Neuronal stem cell (in vitro differentiated cells): ENCODE data around the gene USO1.

Experiments
- DNase-seq: peaks from one replicate; pipeline ENCODE4 v3.0.0-alpha.2; 2013; ENCODE audit warnings: low spot score
- H2AFZ ChIP-seq: one replicate; pipeline ENCODE4 v1.6.1; 2013; ENCODE audit warnings: mild to moderate bottlenecking, low read length, inconsistent platforms
- H2AK5ac ChIP-seq: 2 replicates; pipeline ENCODE4 v1.6.1; 2013; ENCODE audit warnings: low read depth, mild to moderate bottlenecking, inconsistent platforms, low read length, moderate library complexity, mixed read lengths
- H2BK120ac ChIP-seq: 2 replicates; pipeline ENCODE4 v1.6.1; 2013; ENCODE audit warnings: low read depth, mild to moderate bottlenecking, inconsistent platforms, low read length, moderate library complexity, mixed read lengths
- H2BK12ac ChIP-seq: one replicate; pipeline ENCODE4 v1.6.1; 2013; ENCODE audit warnings: low read length, inconsistent platforms
- H2BK15ac ChIP-seq: 2 replicates; pipeline ENCODE4 v1.6.1; 2013; ENCODE audit warnings: mild to moderate bottlenecking, low read length, inconsistent platforms, mixed read lengths
- H2BK5ac ChIP-seq: one replicate; pipeline ENCODE4 v1.6.1; 2013; ENCODE audit warnings: inconsistent platforms, mild to moderate bottlenecking, low read length, moderate library complexity
- H3K14ac ChIP-seq: one replicate; pipeline ENCODE4 v1.6.1; 2013; ENCODE audit warnings: low read length, inconsistent platforms
- H3K18ac ChIP-seq: 2 replicates; pipeline ENCODE4 v1.6.1; 2013; ENCODE audit warnings: low read length, inconsistent platforms
- H3K23ac ChIP-seq: 2 replicates; pipeline ENCODE4 v1.6.1; 2013; ENCODE audit warnings: low read depth, mild to moderate bottlenecking, mixed read lengths, low read length, inconsistent platforms; ENCODE audit not compliant: poor library complexity
- H3K27ac ChIP-seq: replicated peaks from 3 replicates; pipeline ENCODE4 v1.5.1; 2013; ENCODE audit warnings: low read length, inconsistent platforms
- H3K27me3 ChIP-seq, 3 experiments: 2 replicates each; pipeline ENCODE4 v1.6.1; 2013; ENCODE audit warnings: low read length in 3 of 3, mild to moderate bottlenecking in 2 of 3, inconsistent platforms in 1 of 3, low read depth in 1 of 3, mixed read lengths in 1 of 3, moderate library complexity in 1 of 3; ENCODE audit not compliant: control insufficient read depth in 3 of 3, insufficient read depth in 3 of 3
- H3K36me3 ChIP-seq, 2 donors: replicated peaks in 1 of 2; 2 replicates each; pipeline ENCODE4 v1.6.1; 2013; ENCODE audit warnings: low read length in 2 of 2; ENCODE audit not compliant: control insufficient read depth in 2 of 2, insufficient read depth in 2 of 2
- H3K4ac ChIP-seq: 2 replicates; pipeline ENCODE4 v1.6.1; 2013; ENCODE audit warnings: inconsistent platforms, mild to moderate bottlenecking, low read length, moderate library complexity
- H3K4me1 ChIP-seq, 2 donors: 1 replicate in 1 of 2; 2 replicates in 1 of 2; pipeline ENCODE4 v1.6.1; 2013; ENCODE audit warnings: low read length in 2 of 2, low read depth in 1 of 2; ENCODE audit not compliant: control insufficient read depth in 2 of 2, insufficient read depth in 1 of 2
- H3K4me2 ChIP-seq: one replicate; pipeline ENCODE4 v1.6.1; 2013; ENCODE audit warnings: mild to moderate bottlenecking, low read length, inconsistent platforms; ENCODE audit not compliant: insufficient read depth, poor library complexity, severe bottlenecking
- H3K4me3 ChIP-seq, 2 donors: 2 replicates each; pipeline ENCODE4 v1.5.1; 2013; ENCODE audit warnings: low read length in 2 of 2, mild to moderate bottlenecking in 2 of 2, inconsistent platforms in 1 of 2, moderate library complexity in 1 of 2
- H3K79me1 ChIP-seq: one replicate; pipeline ENCODE4 v1.6.1; 2013; ENCODE audit warnings: low read depth, mild to moderate bottlenecking, inconsistent platforms, low read length, moderate library complexity
- H3K9ac ChIP-seq: one replicate; pipeline ENCODE4 v1.6.1; 2013; ENCODE audit warnings: mild to moderate bottlenecking, low read depth, low read length, inconsistent platforms; ENCODE audit not compliant: poor library complexity
- H3K9me3 ChIP-seq, 2 donors: replicated peaks in 1 of 2; 2 replicates each; pipeline versions ENCODE3 to v1.6.1; 2013; ENCODE audit warnings: low read length in 2 of 2, mild to moderate bottlenecking in 2 of 2, inconsistent platforms in 1 of 2, low read depth in 1 of 2, mixed read lengths in 1 of 2, moderate library complexity in 1 of 2; ENCODE audit not compliant: control insufficient read depth in 2 of 2, insufficient read depth in 1 of 2
- H4K8ac ChIP-seq: one replicate; pipeline ENCODE4 v1.6.1; 2013; ENCODE audit warnings: low read depth, mild to moderate bottlenecking, inconsistent platforms, low read length, moderate library complexity
- H4K91ac ChIP-seq: one replicate; pipeline ENCODE4 v1.6.1; 2013; ENCODE audit warnings: low read length, low read depth, mild to moderate bottlenecking, inconsistent platforms; ENCODE audit not compliant: poor library complexity
- WGBS, 2 donors: extraction: QIAGEN DNeasy Blood & Tissue Kit; methylation state at CpG; one replicate each; pipeline ENCODE4 v1.1.7; 2013; ENCODE audit warnings: missing lambda C conversion rate in 2 of 2, mixed read lengths in 1 of 2; ENCODE audit not compliant: insufficient read length in 2 of 2, insufficient replicate concordance in 1 of 2; ENCODE audit errors: extremely low coverage in 2 of 2; 5-methylcytosine and 5-hydroxymethylcytosine counted together

The USO1 gene

DNA sequence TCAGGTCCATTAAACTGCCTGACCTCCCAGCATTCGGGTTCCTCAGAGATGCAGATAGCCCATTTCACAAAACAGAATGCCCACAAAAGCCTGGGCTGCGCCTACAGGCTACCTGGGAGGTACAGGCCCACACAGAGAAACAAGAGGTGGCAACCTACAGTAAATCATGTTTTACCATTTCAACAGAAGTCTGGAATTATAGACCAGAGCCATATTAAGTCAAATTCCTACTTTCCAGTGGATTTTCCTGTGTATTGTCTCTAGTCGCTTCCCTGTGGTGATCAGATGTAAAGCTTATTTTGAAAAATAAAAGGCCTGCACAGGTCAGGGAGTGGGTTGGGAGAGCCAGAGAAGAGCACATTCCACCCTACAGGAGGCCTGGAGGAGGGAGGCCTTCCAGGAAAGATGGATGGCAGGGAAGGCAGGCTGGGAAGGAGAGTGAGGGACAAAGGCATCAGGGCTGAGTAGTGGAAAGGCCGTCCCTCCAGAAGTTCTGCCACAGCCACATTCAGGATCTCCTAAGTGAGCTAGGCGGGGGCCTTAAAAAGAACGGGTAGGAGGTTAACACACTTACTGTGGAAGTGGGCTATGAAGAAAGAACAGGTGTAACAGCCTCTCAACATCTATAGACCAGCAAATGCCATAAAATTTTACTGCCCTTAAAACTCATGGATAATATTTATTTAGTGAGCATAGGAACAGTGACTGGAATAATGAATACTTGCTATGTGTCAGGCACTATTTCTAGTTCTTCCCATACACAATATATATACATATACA lies 19.0 kb upstream of the USO1 start:
- H2BK5ac ChIP-seq, result no peak overlapping the region
- H3K36me3 ChIP-seq, result peaks cover 0 to 3% of the 10 kb centered on the region in 2 donors
- H2BK15ac ChIP-seq, result no peak overlapping the region
- H3K18ac ChIP-seq, result peak overlapping the region; percentile 55
- no peak overlapping the region for H2BK120ac ChIP-seq
- H3K23ac ChIP-seq, result no peak overlapping the region
- no peak overlapping the region for H2BK12ac ChIP-seq
- H3K4me3 ChIP-seq, result no peak overlapping the region
- WGBS, 2 donors, result no CpG with 5 or more reads among the region's 6 CpGs
- H3K27me3 ChIP-seq, result no peaks in the 10 kb centered on the region
- no peak overlapping the region for H2AK5ac ChIP-seq
- peak overlapping the region; percentile 52 for H2AFZ ChIP-seq
- H3K14ac ChIP-seq, result no peak overlapping the region
- H4K8ac ChIP-seq, result no peak overlapping the region
- H3K27ac ChIP-seq, result peak overlapping the region; percentile 66
- H3K79me1 ChIP-seq, result no peaks in the 10 kb centered on the region
- no peak overlapping the region for H3K4me2 ChIP-seq
- no peaks in the 10 kb centered on the region for H3K9me3 ChIP-seq
- no peak overlapping the region for H3K4ac ChIP-seq
- H4K91ac ChIP-seq, result no peak overlapping the region
- no peak overlapping the region for H3K9ac ChIP-seq
- peaks cover 7 to 10% of the 10 kb centered on the region in 2 donors for H3K4me1 ChIP-seq
- peak; percentile 29 for DNase-seq

DNA sequence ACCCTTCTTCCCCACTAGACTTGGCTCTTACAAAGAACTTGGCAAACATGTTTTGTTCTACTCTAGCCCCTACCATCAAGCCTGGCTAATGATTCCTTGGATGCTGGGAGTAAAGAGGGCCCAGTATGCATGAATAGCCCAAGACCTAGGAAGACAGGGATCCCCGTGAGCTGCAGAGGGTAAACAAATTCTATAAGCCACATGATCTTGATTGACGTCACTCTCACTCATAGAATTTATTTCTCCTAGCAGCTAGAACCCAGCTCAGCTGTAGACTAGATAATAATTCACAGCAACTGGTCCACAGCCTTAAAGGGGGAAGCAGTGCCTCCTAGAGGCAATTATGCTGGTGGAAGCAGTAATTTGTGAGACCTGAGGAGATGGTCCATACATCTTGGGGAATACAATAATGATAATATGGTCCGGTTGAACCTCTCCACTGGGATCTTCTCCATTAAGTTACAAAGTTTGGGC lies 16.1 kb upstream of the USO1 start:
- H2BK5ac ChIP-seq, result no peak overlapping the region
- H4K91ac ChIP-seq, result no peak overlapping the region
- H2AFZ ChIP-seq, result no peak overlapping the region
- H2BK120ac ChIP-seq, result no peak overlapping the region
- H2BK15ac ChIP-seq, result no peak overlapping the region
- no peak overlapping the region for H3K4me2 ChIP-seq
- no peak overlapping the region for H3K27ac ChIP-seq
- no peaks in the 10 kb centered on the region for H3K79me1 ChIP-seq
- H4K8ac ChIP-seq, result no peak overlapping the region
- H3K18ac ChIP-seq, result no peak overlapping the region
- H2AK5ac ChIP-seq, result no peak overlapping the region
- H3K14ac ChIP-seq, result no peak overlapping the region
- no peak overlapping the region for H3K9ac ChIP-seq
- no CpG with 5 or more reads among the region's 3 CpGs for WGBS, 2 donors
- DNase-seq, result no peak
- H3K4me1 ChIP-seq, result peaks cover 7 to 10% of the 10 kb centered on the region in 2 donors
- no peak overlapping the region for H3K4me3 ChIP-seq
- no peaks in the 10 kb centered on the region for H3K27me3 ChIP-seq
- no peaks in the 10 kb centered on the region for H3K9me3 ChIP-seq
- no peak overlapping the region for H2BK12ac ChIP-seq
- peaks cover 0 to 3% of the 10 kb centered on the region in 2 donors for H3K36me3 ChIP-seq
- H3K23ac ChIP-seq, result no peak overlapping the region
- no peak overlapping the region for H3K4ac ChIP-seq

DNA sequence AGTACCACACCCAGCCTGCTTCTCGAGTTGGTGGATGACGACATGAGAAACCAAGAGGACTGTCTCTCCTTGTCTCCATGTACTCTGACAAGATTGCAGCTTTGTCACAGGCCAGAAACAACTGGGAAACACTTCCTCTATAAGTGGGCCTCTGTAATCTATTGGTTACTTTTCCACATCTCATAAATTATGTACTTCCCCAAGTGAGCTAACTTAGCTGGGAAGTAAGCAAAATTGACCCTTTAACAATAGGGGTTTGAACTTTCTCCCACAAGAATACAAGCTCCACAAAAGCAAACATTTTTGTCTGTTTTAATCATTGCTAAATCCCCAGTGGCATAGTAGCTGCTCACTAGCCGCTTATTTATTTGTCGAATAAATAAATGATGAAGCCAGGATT lies 14.1 kb upstream of the USO1 start:
- no peak overlapping the region for H2BK5ac ChIP-seq
- H3K79me1 ChIP-seq, result no peaks in the 10 kb centered on the region
- H4K91ac ChIP-seq, result no peak overlapping the region
- H4K8ac ChIP-seq, result no peak overlapping the region
- H2AFZ ChIP-seq, result no peak overlapping the region
- H3K9me3 ChIP-seq, result no peaks in the 10 kb centered on the region
- peaks cover 4 to 6% of the 10 kb centered on the region in 2 donors for H3K4me1 ChIP-seq
- no peak overlapping the region for H3K4ac ChIP-seq
- H2BK12ac ChIP-seq, result no peak overlapping the region
- H2BK120ac ChIP-seq, result no peak overlapping the region
- no peak overlapping the region for H2AK5ac ChIP-seq
- no peak overlapping the region for H3K27ac ChIP-seq
- no peak overlapping the region for H3K23ac ChIP-seq
- H3K14ac ChIP-seq, result no peak overlapping the region
- no peak overlapping the region for H3K18ac ChIP-seq
- H3K4me2 ChIP-seq, result no peak overlapping the region
- no peak for DNase-seq
- peaks cover 0 to 3% of the 10 kb centered on the region in 2 donors for H3K36me3 ChIP-seq
- no peak overlapping the region for H2BK15ac ChIP-seq
- no peaks in the 10 kb centered on the region for H3K27me3 ChIP-seq
- H3K9ac ChIP-seq, result no peak overlapping the region
- H3K4me3 ChIP-seq, result no peak overlapping the region
- WGBS, 2 donors, result no CpG with 5 or more reads among the region's 4 CpGs

DNA sequence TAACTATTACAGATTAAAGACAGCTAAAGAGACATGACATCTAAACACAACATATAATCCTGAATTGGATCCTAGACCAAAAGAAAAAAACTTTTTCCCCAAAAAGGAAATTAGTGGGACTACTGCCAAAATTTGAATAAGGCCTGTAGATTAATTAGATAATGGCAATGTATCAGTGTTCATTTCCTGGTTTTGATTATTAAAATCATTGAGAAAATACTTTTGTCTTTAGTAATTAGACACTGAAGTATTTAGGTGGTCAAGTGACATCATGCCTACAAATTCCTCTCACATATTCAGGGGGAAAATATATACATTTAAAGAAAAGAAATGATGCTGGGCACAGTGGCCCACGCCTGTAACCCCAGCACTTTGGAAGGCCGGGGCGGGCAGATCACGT lies 10.4 kb upstream of the USO1 start:
- Histone ChIP-seq H2BK15ac (no peak overlapping the region), H3K36me3 (peaks cover 2 to 12% of the 10 kb centered on the region in 2 donors), H2BK120ac (no peak overlapping the region), H3K9me3 (no peaks in the 10 kb centered on the region), H4K91ac (no peak overlapping the region), H2AFZ (no peak overlapping the region), H4K8ac (no peak overlapping the region), H2BK5ac (no peak overlapping the region), H3K18ac (no peak overlapping the region), H3K23ac (no peak overlapping the region), H2BK12ac (no peak overlapping the region), H2AK5ac (no peak overlapping the region), H3K4me1 (peaks cover 0 to 3% of the 10 kb centered on the region in 2 donors), H3K4me2 (no peak overlapping the region), H3K27ac (no peak overlapping the region), H3K4ac (no peak overlapping the region), H3K79me1 (no peaks in the 10 kb centered on the region), H3K14ac (no peak overlapping the region), H3K4me3 (no peak overlapping the region), H3K9ac (no peak overlapping the region), H3K27me3 (no peaks in the 10 kb centered on the region)
- no CpG with 5 or more reads among the region's 4 CpGs for WGBS, 2 donors
- DNase-seq, result no peak
